ENCODE measurements around the gene ZNF33A.

Gene ZNF33A

DNA sequence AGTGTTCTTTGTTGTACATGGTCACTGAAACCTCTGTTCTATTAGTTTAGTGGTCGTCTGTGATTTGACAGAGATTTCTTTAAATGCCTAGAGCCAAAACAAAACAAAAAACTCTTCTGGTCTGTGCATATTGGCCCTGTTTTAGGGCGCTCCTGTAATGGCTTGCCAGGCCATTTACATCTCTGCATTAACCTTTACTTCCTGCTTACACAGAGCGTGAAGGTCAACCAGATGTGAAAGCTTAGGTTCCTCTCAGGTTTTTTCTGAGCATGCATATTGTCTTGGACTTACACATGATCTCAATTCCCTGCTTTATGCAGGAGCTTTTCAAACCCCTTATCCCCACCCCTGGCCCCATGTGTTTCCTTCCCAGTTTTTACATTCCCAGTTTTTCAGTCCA, 93.3 kb downstream of the ZNF33A start:
- TF ChIP-seq, protein P1, sequence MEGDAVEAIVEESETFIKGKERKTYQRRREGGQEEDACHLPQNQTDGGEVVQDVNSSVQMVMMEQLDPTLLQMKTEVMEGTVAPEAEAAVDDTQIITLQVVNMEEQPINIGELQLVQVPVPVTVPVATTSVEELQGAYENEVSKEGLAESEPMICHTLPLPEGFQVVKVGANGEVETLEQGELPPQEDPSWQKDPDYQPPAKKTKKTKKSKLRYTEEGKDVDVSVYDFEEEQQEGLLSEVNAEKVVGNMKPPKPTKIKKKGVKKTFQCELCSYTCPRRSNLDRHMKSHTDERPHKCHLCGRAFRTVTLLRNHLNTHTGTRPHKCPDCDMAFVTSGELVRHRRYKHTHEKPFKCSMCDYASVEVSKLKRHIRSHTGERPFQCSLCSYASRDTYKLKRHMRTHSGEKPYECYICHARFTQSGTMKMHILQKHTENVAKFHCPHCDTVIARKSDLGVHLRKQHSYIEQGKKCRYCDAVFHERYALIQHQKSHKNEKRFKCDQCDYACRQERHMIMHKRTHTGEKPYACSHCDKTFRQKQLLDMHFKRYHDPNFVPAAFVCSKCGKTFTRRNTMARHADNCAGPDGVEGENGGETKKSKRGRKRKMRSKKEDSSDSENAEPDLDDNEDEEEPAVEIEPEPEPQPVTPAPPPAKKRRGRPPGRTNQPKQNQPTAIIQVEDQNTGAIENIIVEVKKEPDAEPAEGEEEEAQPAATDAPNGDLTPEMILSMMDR (IDR thresholded peaks at IDR 0.05; ENCODE audit: low read depth, low read length, missing control alignments), result no peak
- DNase-seq (ENCODE audit: low read depth), result no peak
- H3K4me3 ChIP-seq (ENCODE audit: low read depth, low read length), result no peak overlapping the region

DNA sequence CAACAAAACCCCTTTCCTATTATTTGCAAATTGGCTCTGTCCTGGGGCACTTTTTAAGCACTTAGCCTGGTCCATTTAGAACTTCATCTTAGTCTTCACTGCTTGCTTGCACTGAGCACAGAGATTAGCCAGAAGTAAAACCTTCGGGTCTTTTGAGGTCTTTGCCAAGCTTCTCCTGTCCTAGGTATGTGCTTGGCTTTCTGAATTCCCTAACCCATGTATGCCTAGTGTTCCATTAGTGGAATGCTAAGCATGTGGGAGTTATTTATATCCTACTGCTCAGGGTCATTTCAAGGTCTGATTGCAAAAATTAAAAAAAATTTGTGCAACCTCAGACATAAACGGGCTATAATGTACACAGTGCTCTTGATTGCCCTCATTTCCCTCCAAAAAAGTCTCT, 101.7 kb downstream of the ZNF33A start:
- no peak for DNase-seq (ENCODE audit: low read depth)
- no peak overlapping the region for H3K4me3 ChIP-seq (ENCODE audit: low read depth, low read length)
- TF ChIP-seq, protein P1 (IDR thresholded peaks at IDR 0.05; ENCODE audit: low read depth, low read length, missing control alignments), result no peak
